SK-N-SH treated with all-trans-retinoic acid at 6 μM for 48 hours (cell line): Measurements from ENCODE around the gene SPOPL.

Source experiments
- ARNTL ChIP-seq: fragments of 450-650 bp; formaldehyde crosslinking; IDR thresholded peaks from 2 replicates; pipeline ENCODE4 v1.5.0; 2020; ENCODE audit warnings: low read depth, mild to moderate bottlenecking, moderate library complexity, borderline replicate concordance
- CREB5 ChIP-seq: fragments of 250-450 bp; sonication (Bioruptor Pico); IDR thresholded peaks from 2 replicates; pipeline ENCODE4 v1.5.1; 2020; ENCODE audit warnings: low read depth, mild to moderate bottlenecking, moderate library complexity
- PATZ1 ChIP-seq: fragments of 250-450 bp; sonication (Bioruptor Pico); IDR thresholded peaks from 2 replicates; pipeline ENCODE4 v1.8.0; 2020; ENCODE audit warnings: mild to moderate bottlenecking, moderate library complexity, borderline replicate concordance
- PPARA ChIP-seq: fragments of 250-450 bp; sonication (Bioruptor Pico); IDR thresholded peaks from 2 replicates; pipeline ENCODE4 v1.5.0; 2020; ENCODE audit warnings: mild to moderate bottlenecking, borderline replicate concordance
- RARB ChIP-seq: fragments of 250-450 bp; sonication (Bioruptor Pico); IDR thresholded peaks from 2 replicates; pipeline ENCODE4 v1.8.0; 2021; ENCODE audit warnings: mild to moderate bottlenecking, moderate library complexity
- SNAI2 ChIP-seq: fragments of 250-450 bp; sonication (Bioruptor Pico); IDR thresholded peaks from 2 replicates; pipeline ENCODE4 v1.5.0; 2020; ENCODE audit warnings: mild to moderate bottlenecking, moderate library complexity
- TCF4 ChIP-seq: fragments of 250-450 bp; sonication (Bioruptor Pico); IDR thresholded peaks from 2 replicates; pipeline ENCODE4 v1.8.0; 2021; ENCODE audit warnings: mild to moderate bottlenecking, moderate library complexity, borderline replicate concordance
- ZC3H10 ChIP-seq: fragments of 250-450 bp; sonication (Bioruptor Pico); IDR thresholded peaks from 2 replicates; pipeline ENCODE4 v1.5.1; 2021; ENCODE audit warnings: mild to moderate bottlenecking, moderate library complexity
- ZFP3 ChIP-seq: fragments of 250-450 bp; sonication (Bioruptor Pico); IDR thresholded peaks from 2 replicates; pipeline ENCODE4 v1.5.0; 2020; ENCODE audit warnings: mild to moderate bottlenecking, moderate library complexity
- ZNF70 ChIP-seq: fragments of 450-650 bp; formaldehyde crosslinking; IDR thresholded peaks from 2 replicates; pipeline ENCODE4 v1.5.0; 2020; ENCODE audit warnings: mild to moderate bottlenecking, moderate library complexity
- ZNF8 ChIP-seq: fragments of 450-650 bp; formaldehyde crosslinking; IDR thresholded peaks from 2 replicates; pipeline ENCODE4 v1.5.0; 2020; ENCODE audit warnings: mild to moderate bottlenecking, moderate library complexity

GRCh38 chr2:138503652-138504051 is 2.1 kb downstream of the SPOPL start:
- TF ChIP-seq PATZ1 (CRISPR knock-in tag) (no peak), ZNF8 (CRISPR knock-in tag) (no peak), ZC3H10 (CRISPR knock-in tag) (no peak), RARB (no peak), ZFP3 (no peak), PPARA (CRISPR knock-in tag) (no peak), CREB5 (CRISPR knock-in tag) (no peak), ZNF70 (no peak), TCF4 (CRISPR knock-in tag) (no peak), SNAI2 (CRISPR knock-in tag) (no peak), ARNTL (CRISPR knock-in tag) (no peak)
